ENCODE data around the gene GINS1. TPM values are rescaled to one million over a fixed set of nuclear protein-coding genes. Genes with fewer than 3 reads are reported as not detected.
A peak's percentile ranks its signal among the peaks of the same experiment; 100 is the strongest.
"Not testable (repeated sequence)": the region's sequence is repeated elsewhere in the genome, so short reads cannot be mapped to it uniquely, and the experiment has no call there.

Gene GINS1
- total RNA-seq, 1 donor from 2014 or later: 0.94 TPM

DNA sequence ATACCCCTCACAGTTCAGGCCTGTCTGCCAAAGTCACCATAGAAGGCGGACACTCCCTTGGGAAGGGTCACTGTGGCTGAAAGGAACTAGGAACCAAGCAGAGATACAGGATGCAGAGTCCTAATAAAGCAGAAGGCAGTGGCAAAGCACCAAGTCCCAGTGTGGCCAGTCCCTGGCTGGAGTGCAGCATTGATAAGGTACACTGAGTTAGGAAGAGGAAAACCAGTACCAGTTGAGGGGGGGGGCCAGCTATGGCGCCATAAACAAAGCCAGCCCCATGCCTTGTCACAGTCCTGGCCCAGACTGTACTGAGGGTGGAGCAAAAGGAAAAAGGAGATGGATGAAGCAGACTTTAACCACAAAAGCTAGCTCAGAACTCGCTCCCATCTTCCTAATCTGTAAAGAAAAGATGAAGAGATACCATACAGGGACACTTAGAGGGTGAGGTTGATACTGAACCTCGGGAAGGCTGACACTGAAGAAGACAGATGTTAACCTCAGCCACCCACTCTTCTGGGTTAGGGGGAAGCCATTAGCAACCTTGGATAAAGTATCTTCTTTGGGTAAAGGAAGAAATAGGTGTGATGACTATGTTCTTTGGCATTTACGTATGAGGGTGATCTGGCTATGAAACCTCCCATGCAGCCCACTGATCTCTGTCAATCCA, 24.6 kb upstream of the GINS1 start:
- DNase-seq (peak; percentile 61), ATAC-seq (peak; percentile 95)
- intact Hi-C loops (cut with micrococcal nuclease): no loop called here

GRCh38 chr20:25389401-25389857, 18.0 kb upstream of the GINS1 start:
- intact Hi-C loops (cut with micrococcal nuclease): no loop called here
- DNase-seq (no peak), ATAC-seq (no peak)

DNA sequence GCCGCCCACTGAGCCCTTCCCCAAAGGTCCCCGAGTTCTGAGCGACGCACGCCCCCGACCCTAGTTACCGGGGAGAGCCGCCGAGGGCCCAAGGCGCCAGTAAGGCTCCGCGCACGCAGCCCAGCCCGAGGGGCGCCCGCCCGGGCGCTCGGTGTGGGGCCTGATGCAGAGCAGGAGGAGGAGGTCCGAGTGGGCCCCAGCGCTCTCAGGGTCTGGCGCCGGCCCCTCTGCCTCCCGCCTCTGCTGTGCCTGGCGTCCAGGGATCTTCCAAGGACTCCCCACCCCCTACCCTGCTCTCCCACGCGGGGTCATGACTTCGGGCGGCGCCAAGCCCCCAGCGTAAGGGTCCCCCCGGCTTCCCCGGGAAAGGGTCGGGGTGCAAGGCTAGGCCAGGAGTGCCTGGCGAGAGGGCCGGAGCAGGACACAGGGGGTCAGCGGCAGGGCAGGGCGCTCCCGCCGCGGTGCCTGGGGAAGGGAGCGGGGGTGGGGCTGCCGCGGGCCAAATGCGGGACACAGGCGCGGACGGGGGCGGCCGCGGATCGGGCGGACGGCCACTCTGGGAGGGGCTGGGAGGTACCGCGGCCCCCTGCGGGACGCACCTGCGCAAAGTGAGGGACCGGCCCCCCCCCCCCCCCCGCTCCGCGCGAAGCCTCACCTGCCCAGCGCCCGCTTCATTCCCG, 17.5 kb upstream of the GINS1 start:
- intact Hi-C loops (cut with micrococcal nuclease): loop anchor here (10.0 kb wide), 1 partner anchor 315 kb away; no protein-coding TSS in a partner anchor
- DNase-seq (peak; percentile 59), ATAC-seq (peak; percentile 44)

- DNase-seq (peak; percentile 98), ATAC-seq (peak; percentile 99)
- intact Hi-C loops (cut with micrococcal nuclease): loop anchor here (10.0 kb wide), 1 partner anchor 316 kb away; no protein-coding TSS in a partner anchor
Measured at GRCh38 chr20:25390538-25391528, 16.6 kb upstream of the GINS1 start, which contains the start of gene ABHD12. ABHD12 (minus strand) TSS chr20:25390835; CDS start chr20:25390703, 132 bp downstream.

- ATAC-seq (no peak), DNase-seq (no peak)
- intact Hi-C loops (cut with micrococcal nuclease): loop anchor here (10.0 kb wide), 1 partner anchor 319 kb away; no protein-coding TSS in a partner anchor
Measured at GRCh38 chr20:25394276-25394675, 13.2 kb upstream of the GINS1 start.

DNA sequence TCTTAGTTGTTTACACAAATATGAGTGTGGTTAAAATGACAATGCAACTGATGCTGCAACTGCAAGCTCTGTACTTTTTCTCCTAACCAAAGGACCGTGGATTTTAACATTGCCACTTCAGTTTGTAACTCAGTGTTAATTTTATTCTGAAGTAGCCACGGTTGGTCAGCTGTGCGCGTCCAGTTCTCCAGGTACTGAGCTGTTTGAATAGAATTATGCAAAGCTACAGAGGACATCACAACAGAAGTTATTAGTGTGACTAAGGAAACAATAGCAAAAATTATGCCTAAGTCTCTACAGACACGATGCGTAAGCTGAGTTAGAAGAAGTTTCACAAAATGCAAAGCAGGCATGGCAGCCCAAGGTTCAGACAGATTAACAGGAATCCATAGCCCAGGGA, 12.5 kb upstream of the GINS1 start:
- intact Hi-C loops (cut with micrococcal nuclease): loop anchor here (10.0 kb wide), 1 partner anchor 320 kb away; no protein-coding TSS in a partner anchor
- DNase-seq: no peak
- no peak for ATAC-seq

DNA sequence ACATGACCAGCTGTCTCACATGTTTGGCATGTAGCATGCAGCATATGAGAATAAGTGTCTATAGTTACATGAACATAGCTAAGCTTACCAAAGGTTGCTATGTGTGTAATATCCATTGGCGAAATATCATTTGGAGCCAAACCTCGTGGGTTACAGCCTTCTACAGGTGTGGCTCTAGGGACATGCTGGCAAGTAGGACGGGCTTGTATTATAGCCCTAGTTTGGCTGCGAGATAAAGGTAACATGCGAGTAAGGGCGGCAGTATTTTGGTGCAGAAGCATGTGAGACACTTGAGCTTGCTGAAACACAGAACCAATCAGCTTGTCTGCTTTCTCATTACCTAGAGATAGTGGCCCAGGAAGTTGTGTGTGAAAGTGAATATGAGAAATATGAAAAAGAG, 10.4 kb upstream of the GINS1 start:
- intact Hi-C loops (cut with micrococcal nuclease): loop anchor here (10.0 kb wide), 1 partner anchor 322 kb away; no protein-coding TSS in a partner anchor
- DNase-seq (no peak), ATAC-seq (no peak)

DNA sequence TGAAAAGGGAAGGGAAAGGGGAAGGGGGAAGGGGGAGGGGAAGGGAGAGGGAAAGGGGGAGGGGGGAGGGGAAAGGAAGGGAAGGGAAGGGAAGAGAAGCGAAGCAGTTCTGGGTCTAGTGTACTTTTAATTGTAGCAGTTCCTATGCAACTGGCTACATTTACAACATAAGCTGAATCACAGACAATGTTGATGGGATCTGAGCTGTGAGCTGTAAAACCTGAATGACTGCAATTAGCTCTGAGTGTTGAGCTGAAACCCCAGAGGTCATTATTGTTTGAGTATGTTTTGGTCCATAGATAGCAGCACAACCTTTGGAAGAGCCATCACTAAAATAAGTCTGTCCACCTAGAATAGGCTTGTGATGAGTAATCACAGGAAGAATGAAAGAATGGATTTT, 9.7 kb upstream of the GINS1 start:
- intact Hi-C loops (cut with micrococcal nuclease): loop anchor here (10.0 kb wide), 1 partner anchor 323 kb away; no protein-coding TSS in a partner anchor
- ATAC-seq: no peak
- DNase-seq: no peak

DNA sequence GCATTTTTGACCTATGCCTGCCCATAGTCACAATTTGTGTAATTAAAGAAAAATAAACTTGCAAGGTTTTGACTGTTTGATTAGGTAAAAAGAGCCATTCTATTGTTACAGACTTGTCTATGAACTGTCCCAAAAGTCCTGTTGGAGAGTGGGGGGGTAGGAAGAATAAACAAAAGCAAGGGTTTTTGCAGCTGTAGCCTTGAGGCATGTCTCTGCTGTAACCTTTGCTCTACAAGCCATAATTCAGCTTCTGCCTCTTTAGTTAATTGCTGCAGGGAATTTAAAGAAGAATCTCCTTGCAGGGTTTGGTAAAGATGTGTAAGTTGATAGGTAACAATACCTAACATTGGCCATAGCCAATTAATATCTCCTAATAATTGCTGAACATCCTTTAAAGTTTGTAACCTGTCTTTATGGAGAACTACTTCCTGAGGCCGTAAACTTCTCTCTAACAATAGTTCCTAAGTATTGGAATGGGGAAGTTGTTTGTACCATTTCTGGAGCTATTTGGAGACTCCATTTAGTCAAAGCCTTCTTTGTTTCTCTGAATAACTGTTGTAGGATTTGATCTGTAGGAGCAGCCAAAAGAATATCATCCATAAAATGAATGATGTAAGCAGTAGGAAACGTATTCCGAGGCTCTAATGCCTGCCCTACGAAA, 9.0 kb upstream of the GINS1 start:
- intact Hi-C loops (cut with micrococcal nuclease): loop anchor here (10.0 kb wide), 1 partner anchor 324 kb away; no protein-coding TSS in a partner anchor
- no peak for DNase-seq
- no peak for ATAC-seq

DNA sequence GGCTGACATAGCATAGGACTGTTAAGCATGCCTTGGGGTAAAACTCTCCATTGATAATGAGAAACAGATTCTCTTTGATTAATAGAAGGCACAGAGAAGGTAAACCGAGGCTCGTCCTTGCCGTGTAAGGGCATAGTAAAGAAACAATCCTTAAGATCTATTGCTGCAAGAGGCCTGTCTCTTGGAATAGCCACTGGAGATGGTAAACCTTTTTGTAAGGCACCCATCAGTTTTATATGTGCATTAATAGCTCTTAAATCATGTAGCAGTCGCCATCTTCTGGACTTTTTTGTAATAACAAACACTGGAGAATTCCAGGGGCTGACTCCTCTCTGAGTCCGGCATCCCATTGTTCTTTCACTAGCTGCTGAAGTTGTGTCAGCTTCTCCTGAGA, 8.4 kb upstream of the GINS1 start:
- DNase-seq: no peak
- ATAC-seq: peak; percentile 89
- intact Hi-C loops (cut with micrococcal nuclease): loop anchor here (10.0 kb wide), 1 partner anchor 324 kb away; no protein-coding TSS in a partner anchor

DNA sequence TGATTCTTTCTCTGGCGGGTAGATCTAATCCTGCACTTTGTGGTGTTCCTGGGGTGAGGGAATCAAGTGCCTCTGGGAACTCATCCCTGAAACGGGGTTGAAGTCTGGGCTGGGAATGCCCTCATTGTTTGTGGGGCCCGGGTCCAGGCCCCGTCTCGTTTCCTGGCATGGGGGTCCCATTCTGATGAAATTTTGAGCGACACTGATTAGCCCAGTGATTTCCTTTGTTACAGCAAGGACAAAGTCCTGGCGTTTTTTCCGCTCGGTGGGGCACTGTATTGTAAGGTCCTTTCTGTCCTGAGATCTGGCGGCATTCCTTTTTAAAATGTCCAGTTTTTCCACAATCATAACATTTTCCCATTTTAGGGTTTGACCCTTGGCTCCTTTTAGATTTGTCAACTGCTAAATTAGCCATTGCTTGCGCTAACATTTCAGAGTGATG, 7.2 kb upstream of the GINS1 start:
- intact Hi-C loops (cut with micrococcal nuclease); ATAC-seq; DNase-seq: not testable (repeated sequence)

GRCh38 chr20:25402583-25402982, 4.9 kb upstream of the GINS1 start:
- ATAC-seq (no peak), DNase-seq (no peak)
- intact Hi-C loops (cut with micrococcal nuclease): no loop called here

DNA sequence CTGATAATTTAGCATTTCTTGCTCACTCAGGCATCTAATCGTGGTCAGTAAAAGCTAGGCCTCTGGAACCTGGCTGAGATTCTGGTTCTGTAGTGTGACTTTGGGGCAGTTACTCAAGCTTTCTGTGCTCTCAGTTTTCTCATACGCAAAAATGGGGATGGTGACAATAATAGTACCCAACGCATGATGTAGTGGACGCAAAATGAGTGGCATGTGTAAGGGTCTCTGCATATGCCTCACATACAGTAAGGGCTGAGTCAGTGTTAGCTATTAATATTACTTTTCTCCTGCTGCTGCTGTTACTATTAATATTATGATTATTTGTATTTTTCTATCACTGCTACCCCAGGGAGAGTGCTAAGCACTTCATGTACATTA, 686 bp downstream of the GINS1 start:
- intact Hi-C loops (cut with micrococcal nuclease): no loop called here
- ATAC-seq: no peak

GRCh38 chr20:25408890-25409289, 1.4 kb downstream of the GINS1 start:
- DNase-seq (no peak), ATAC-seq (no peak)
- intact Hi-C loops (cut with micrococcal nuclease): no loop called here

More for the DNA sequence above, 686 bp downstream of the GINS1 start:
- no peak for DNase-seq

DNA sequence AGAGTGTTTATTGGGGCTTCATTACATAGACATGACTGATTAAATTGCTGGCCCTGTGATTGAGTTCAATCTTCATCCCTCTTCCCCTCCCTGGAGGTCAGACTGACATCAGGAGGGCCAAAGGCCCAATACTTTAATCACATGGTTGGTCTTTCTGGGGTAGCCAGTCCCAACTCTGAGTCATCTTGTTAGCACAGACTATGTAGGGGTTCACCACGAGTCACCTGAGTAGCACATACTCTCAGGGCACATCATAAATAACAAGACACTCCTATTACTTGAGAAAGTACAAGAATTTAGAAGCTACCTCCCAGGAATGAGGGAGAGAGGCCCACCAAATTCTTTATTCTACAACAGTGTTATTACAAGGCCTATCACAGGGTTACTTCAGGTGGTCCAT, 11.3 kb downstream of the GINS1 start:
- intact Hi-C loops (cut with micrococcal nuclease): no loop called here
- ATAC-seq (no peak), DNase-seq (no peak)

DNA sequence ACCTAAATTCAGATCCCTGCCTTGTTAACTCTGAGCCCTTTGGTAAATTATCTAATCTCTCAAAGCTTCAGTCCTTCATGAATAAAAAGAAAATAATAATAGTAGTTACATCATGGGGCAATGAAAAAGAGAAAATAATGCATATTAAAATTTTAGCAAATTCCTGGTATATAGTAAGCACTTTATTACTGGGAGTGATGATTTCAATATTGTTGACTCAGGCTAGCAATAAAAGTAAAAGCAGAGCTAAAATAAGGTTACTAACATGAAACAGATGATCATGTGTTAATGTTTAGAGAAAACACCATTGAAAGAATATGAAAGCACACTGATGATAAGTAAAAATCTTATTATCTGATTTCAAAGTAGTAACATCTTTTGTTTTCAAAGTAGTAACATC, 13.6 kb downstream of the GINS1 start:
- intact Hi-C loops (cut with micrococcal nuclease): no loop called here
- ATAC-seq (no peak), DNase-seq (no peak)

- intact Hi-C loops (cut with micrococcal nuclease): no loop called here
- ATAC-seq (no peak), DNase-seq (no peak)
Measured at GRCh38 chr20:25422032-25422431, 14.6 kb downstream of the GINS1 start.

DNA sequence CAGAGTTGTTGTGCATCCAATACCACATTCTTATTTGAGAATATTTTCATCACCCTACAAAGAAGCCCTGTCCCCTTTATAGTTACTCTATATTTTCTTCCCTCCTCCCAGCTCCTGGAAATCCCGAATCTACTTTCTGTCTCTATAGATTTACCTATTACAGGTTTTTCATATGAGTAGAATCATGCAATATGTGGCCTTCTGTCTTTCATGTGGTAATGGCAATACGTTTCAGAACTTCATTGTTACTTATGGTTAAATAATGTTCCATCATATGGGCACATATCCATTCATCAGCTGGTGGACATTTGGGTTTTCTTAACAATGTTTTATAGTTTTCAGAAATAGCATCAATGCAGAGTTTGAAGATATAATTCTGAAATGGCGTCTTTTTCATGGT, 17.1 kb downstream of the GINS1 start:
- intact Hi-C loops (cut with micrococcal nuclease): no loop called here
- no peak for DNase-seq
- no peak for ATAC-seq
